Midbrain (tissue), 1 donor: ENCODE measurements around the gene TFPI2.

ENCODE experiments used
- DNase-seq: peaks from one replicate; lab custom pipeline; 2025; lab: John Stamatoyannopoulos, UW

Gene TFPI2

DNA sequence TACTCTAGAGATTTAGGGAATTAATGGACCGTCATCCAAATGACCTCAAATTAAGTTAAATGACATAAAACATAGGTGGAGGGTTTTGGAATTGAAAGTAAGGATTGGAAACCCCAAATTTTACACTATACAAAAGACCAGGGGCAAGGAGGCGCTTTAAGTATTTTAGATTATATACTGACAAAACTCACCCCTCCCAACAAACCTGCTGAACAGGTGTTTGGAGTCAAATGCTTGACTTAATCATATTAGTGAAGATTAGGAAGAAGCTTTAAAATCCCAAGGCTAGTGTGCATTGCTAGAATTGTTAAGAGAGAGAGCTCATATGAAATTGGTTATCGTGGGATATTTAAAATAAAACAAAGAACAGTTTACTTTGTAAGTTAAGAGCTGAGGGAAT, 15.7 kb upstream of the TFPI2 start, which contains the start of gene GNGT1:
Gene GNGT1 (plus strand): TSS at position 301 of the 400 bp plus-strand sequence. CDS start 180 bp downstream, outside the sequence.
- no peak for DNase-seq

DNA sequence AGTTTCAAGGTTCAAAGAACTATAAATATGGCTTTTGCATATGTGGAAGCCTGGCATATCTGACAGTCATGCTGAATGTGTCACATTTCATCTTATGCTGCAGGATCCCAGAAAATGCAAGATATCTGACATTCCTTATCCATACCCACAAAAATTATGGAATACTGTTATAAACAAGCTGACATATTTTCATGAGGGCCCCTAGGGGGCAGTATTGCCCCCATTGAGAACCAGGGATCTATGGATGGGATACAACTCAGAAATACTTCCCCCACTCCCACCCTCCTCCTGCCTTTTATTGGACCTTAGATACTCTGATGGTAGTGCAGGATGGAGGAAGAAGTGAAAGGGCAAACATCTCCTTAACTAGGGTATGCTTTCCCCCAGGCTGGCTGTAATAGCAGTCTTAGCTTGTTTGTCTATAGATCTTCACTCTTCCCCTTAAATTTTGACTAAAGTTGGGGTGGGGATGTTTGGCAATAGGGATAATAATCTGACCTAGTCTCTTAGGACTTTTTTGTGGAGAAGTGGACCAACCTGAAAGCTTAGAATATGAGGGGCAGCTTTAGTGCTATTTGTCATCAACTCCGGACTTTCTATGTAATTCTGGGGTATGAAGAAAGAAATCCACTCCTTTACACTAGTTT, 12.3 kb upstream of the TFPI2 start:
- peak; percentile 1 for DNase-seq

DNA sequence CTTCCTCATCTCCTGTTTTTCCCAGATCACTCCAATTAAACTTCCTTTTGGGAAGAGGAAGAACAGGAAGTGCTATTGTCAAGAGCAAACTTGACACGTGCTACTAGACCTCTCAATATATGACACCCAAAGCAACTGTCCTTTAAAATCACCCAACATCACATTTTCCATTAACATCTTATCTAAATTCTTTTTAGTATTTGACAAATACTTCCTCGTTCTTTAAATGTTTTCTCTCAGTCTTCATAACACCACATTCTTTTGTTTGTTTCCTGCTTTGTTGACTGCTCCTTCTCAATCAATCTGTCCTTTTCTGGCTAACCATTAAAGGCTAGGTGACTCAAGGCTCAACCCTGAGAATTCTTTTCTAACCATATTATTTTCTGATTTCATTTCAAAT, 7.1 kb upstream of the TFPI2 start:
- no peak for DNase-seq

DNA sequence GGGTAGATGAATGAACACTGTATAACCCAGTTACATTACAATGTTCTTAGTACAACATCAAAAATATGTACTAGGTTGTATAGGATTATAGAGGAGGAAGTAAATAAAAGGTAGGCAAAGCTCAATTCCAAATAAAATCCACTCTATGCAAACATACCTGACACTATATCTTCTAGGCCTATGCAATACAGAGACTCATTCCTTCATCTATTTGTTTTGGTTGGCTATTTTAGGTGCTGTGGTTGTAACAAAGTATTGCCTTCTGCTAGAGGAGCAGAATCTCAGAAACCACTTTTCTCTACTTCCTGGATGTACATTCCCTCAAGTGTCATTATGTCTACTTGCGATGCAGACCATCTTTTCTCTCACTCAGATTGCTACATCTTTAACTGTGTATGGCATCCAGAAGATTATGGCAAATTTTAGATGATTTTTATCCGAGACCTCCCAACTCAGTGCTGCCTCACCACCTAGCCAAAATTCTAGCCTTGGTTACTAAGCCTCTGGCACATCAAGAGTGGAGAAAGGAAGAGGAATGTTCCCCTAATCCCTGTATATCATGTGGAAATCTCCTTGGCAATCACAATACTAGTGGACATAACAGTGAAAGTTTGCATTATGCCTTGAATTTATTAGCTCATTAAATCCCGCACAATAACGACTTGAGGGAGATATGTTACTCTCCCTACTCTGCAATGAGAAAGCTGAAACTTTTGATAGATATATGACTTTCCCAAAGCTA, 5.5 kb upstream of the TFPI2 start:
- no peak for DNase-seq

DNA sequence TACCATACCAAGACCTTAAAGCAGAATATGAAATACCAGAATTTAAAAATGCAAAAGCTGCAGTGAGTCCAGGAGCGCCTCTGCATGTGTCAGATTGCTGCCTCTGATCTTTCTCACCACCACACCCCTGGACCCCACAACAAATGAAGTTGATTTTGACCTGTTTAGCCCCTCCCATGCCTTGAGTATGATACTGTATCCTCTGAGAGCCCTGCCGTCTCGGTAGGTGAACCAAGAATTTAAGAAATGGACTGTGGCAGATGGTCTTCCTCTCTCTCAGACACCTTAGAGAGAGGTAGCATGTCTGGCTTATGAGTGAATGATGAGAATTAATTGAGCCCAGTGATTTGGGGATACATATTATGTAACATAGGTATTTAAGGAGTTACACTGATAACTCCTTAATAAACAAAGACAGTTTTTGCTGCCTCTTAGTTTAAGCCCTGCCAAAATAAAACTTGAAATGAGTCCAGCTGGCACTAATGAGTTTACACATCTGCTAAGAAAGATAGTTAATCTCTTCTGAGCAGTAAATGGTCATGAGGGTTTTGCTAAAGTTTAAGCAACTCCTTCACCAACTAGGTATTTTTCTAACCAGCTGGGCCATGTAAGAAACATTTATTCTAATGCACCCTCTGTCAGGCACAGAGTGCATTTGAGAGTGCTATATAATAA, 4.5 kb upstream of the TFPI2 start:
- no peak for DNase-seq

DNA sequence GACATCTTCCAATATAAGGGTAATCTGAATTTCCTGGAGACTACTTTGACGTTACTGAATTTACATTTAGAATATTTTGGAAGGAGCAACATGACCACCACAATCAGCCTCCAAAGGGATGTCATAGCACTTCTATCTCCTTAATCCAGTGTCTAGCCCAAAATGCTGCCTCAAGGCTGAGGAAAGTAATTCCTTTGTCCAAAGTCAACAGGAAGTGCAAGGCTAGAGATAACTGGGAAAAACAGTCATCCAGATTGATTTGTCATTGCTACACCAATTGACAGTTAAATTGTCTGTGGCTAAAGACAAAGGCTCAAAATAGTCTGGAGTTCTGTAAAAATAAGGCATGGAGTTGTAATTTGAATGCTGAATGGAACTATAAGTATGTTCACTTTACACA, 3.9 kb upstream of the TFPI2 start:
- no peak for DNase-seq

DNA sequence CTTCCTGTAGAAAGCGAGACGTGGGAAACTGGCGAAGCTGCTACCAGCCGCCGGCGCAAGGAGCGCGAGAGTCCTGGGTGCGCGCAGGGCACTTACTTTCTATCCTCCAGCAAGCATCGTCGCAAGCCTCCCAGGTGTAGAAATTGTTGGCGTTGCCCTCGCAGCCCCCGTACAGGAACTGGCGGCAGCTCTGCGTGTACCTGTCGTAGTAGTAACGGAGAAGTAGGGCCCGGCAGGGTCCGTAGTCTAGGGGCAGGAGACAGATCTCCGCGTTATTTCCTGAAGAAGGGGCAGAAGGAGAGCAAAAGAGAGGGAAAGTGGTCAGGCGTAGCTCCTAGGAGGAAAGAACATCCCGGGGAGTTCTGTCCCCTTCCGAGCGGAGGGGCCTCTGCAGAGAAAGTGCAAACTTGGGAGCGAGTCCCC, 501 bp downstream of the TFPI2 start:
- no peak for DNase-seq

DNA sequence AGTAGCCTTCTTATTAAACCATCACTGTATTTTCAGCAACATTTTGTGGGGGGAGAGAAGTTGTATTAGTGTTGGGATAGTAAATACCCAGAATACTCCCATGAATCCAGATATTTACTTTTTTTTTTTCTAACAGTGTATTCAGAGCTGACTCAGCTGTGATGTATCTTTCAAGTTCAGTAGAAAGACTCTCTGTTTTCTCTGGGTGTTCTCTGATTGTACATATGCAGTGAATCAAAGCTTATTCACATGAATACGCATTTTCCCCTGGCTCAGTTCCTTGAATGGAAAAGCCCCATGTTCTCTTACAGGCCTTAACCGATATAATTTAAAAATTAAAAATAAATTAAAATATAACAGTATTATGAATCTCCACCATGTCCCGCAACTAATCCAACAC, 1.3 kb downstream of the TFPI2 start:
- no peak for DNase-seq

DNA sequence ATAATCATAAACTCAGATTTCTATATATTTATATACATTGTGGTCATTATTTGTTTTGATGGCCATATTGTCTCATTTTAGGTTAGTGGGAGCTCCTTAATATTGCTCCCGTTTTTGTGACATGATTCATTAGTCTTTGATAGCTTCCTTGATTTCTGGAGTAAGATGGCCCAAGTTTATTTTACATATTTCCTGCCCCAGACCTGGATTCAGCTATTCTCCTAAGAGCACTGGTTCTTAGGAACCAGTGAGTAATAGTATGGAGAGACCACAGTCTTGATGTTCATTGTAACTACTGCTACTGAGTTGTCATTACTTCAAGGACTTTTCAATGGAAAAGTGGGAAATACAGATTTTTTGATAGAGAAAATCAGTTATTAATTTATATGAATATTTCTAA, 6.0 kb downstream of the TFPI2 start:
- no peak for DNase-seq

DNA sequence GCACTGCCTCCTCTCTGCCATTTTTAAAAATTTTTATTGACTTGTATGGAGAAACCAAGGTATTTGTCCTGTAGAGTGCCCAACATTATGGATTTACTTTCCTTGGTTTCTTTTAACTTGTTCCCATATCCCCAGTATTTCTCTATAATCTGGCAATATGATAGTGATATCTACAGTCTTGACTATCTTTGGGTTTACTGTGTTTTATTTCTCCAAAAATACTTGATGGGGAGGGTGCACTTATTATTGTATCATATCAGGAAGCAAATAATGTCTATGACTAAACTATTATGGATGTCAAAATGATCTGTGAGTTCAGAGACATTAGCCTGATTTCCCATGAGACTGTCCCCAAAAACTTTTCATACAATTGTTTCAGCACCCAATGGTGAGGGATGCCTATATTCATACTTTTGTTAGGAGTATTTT, 6.6 kb downstream of the TFPI2 start:
- no peak for DNase-seq

DNA sequence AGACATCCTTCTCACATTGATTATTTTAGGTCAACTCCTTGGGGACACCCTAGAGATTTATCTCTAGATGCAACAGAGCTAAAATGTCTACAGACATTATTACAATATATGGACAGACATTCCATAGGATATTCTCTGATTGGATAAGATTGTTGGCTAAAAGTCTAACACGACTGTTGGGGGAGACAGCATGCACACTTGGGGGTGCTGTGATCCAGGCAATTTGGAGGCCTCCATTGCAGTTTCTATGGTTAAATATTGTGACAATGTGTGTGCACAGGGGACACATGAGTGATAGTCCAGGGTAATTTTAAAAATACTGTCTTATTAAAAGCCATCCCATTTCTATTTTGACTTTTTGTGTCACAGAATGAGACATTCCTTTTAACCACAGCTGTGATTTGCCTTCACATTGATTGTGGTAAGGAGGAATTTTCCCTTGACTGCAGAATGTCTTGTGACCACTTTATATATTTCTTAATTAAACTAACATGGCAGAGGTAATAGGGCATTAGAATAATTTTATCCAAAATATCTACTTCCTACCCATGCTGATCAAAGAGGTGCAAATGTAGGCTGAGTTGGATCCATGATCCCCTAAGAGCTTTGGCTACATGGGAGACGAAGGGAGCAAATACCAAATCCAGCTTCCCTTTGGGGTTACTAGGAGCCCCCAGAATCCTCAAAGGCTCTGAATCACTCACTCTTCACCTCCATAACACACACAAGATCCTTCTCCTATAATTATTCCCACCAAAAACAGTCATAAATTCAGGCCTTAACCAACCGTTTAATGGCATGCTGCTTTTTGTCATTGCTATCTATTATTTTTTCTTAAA, 7.3 kb downstream of the TFPI2 start:
- no peak for DNase-seq

DNA sequence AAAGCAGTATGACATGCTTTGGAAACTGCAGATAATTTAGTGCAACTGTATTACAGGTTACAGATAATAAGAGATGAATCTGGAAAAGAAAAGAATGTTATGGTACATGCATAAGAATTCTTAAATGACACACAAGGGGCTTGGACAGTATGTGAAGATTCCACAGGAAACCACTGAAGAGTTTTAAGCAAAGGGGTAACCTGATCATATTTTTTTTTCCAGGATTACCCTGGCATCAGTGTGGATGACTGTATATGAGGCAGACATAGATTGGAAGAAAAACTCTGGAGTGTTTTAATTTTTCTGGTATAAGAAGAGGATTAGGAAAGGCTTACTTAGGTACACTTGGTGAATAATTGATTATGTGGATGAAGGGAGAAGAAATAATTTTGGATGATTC, 8.1 kb downstream of the TFPI2 start:
- no peak for DNase-seq

DNA sequence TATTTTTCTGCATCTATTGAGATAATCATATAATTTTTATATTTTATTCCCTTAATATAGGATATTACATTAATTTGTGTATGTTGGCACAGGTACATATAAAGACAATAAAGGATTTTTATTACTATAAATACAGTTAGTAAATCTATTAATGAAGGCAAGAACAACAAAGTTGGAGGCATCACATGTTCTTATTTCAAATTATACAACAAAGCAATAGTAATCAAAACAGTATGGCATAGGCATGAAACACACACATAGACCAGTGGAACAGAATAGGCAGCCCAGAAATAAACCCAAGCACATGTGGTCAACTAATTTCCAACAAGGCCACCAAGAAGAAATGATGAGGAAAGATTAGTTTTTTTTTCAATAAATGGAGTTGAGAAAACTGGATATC, 11.2 kb downstream of the TFPI2 start:
- DNase-seq, result no peak

DNA sequence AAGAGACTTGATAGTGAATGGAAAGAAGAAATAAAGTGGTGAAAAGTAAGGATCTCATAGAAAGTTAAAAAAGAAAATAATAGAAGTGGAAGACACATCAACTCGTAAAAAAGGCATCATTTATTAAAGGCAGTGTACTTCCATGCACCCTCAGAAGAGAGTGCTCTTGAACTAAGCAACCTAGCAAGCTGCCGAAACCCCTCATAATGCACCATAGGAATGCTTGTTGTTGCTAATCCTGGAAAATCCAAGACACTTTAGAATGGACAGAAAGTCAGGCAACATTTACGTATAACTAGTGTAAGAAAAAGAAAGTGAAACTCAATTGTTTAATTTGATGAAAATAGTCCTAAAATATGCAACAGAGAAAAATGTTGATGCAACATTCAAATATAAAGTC, 12.8 kb downstream of the TFPI2 start:
- DNase-seq, result no peak

DNA sequence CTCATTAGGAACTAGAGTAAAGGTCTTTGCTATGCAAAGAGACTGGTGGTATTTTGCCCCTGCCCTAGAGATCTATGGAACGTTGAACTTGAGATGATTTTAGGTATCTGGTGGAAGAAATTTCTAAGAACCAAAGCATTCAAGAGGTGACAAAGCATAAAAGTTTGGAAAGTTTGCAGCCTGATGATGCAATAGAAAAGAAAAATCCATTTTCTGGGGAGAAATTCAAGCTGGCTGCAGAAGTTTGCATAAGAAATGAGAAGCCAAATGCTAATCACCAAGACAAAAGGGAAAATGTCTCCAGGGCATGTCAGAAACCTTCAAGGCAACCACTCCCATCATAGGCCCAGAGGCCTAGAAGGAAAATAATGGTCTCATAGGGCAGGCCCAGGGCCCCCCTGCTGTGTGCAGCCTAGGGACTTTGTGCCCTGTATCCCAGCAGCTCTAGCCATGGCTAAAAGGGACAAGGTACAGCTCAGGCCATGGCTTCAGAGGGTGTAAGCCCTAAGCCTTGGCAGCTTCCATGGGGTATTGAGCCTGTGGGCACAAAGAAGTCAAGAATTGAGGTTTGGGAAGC, 16.5 kb downstream of the TFPI2 start:
- no peak for DNase-seq

DNA sequence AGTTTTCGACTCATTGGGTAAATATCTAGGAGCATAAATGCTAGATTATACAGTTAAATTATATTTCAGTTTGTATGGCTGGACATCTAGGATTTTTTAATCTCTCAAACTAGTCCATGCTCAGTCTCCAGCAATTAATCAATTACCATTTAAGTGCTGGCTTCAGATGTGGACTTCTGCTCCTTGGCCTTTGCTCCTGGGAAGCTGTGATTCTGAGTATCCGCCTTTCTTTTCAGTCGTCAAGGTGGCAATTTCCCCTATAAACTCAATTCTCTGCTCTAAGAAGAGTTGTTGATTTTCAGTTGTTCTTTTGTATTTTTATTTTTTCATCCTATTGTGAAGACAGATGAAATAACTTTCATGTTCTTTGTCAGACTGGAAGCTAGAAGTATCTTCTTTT, 23.7 kb downstream of the TFPI2 start:
- no peak for DNase-seq

DNA sequence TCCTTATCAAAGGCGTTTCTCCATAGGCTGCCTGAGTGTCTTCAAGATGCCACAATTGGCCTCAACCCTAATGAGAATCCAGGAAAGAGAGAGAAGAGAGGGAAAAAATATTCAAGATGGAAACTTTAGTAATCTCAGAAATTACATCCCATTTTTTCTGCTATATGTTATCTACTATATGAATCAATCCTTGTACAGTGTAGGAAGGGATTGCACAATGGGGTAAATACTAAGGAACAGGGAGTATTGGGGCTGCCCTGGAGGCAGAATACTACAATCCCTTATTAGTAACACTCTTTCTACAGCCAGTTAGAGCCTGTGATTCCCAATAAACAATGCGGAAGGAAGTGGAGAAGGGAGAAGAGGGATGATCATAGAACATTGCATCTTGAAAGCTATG, 27.9 kb downstream of the TFPI2 start:
- no peak for DNase-seq

DNA sequence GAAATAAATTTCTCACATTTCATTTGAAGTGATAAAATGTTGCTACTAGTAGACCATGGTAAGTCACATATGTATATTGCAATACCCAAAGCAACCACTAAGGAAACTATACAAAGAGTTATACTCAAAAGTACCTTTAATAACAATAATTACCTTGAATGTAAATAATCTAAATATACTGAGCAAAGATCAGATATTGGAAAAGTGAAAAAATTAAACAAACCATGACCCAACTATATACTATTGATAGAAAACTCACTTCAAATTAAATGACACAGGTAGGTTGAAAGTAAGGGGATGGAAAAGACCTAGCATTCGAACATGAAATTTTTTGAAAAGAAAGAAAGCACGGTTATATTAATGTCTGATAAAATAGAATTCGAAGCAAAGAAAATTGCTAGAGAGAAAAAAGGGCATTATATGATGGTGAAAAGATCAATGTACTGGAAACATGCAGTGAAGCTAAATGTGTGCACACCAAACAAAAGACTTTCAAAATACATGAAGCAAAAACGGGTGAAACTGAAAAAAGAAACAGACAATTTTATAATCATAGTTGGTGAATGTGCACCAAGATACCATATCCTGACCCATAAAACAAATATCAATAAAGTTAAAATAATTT, 29.1 kb downstream of the TFPI2 start:
- no peak for DNase-seq

DNA sequence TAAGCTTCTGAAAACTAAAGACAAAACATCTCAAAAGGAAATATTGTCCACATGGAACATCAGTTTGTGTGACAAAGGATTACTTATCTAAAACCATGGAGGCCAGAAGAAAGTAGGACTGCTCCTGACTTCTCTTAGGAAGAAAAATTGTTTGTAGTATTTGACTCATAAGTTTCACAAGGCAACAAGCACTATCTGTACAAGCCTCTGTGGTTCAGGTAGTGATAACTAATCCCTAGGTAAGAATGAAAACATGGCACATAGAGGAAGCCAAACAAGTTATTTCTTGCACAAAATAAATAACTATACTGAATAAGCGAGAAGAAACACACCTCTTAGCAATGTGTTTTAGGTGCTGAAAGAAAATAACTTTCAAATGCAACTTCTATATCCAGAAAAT, 30.3 kb downstream of the TFPI2 start:
- no peak for DNase-seq

DNA sequence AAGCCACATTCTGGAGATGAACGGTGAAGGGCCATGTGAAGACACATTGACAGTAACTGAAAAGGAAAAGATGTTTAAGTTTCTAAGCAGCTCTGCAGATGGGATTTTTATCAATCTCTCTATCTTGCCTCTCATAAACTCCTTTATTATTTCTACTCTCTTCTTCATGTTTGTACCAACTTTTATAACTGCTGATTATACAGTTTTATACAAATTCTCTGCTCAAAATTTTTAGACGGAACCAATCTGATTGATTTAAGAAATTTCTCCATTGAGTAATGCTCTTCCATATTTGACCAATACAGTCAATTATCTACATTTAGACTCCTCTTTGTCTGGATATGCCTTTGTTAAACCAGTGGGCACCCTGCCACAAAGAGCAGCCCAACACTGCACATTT, 31.7 kb downstream of the TFPI2 start:
- no peak for DNase-seq

DNA sequence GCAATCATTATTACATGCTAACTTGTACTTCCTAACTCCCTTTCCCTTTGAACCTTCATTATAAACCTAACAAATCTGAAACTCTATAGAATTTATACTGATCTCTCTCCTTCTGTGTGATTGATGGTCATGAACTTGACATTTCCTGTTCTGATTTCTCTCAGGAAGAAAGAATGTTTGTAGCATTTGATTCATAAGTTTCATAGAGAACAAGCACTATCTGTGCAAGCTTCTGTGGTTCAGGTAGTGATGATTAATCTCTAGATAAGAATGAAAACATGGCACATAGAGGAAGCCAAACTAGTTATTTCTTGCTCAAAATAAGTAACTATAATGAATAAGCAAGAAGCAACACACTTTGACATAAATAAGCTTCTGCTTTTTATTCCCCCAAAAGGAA, 34.2 kb downstream of the TFPI2 start:
- DNase-seq, result no peak
